Activated T-cell treated with anti-CD3 and anti-CD28 coated beads for 24 hours (primary cell): ENCODE results near the gene STAC3.
"Not testable (repeated sequence)": the region's sequence is repeated elsewhere in the genome, so short reads cannot be mapped to it uniquely, and the experiment has no call there.

ENCODE experiments used
- DNase-seq: peaks from one replicate; pipeline ENCODE4 v3.0.0-alpha.2; 2020; ENCODE audit warnings: low read depth

The STAC3 gene

GRCh38 chr12:57250956-57251355, at the start of gene STAC3:
TSS of gene STAC3 (minus strand) at chr12:57251187. CDS start at chr12:57249636, 1,551 bp downstream.
- no peak for DNase-seq

- DNase-seq: no peak
Measured at GRCh38 chr12:57299514-57300016, 48.6 kb upstream of the STAC3 start.

- DNase-seq: no peak
Measured at GRCh38 chr12:57296291-57296690, 45.3 kb upstream of the STAC3 start.

- not testable (repeated sequence) for DNase-seq
Measured at GRCh38 chr12:57282073-57282472, 31.1 kb upstream of the STAC3 start.

- DNase-seq: peak; percentile 73
Measured at GRCh38 chr12:57280211-57281062, 29.4 kb upstream of the STAC3 start.

GRCh38 chr12:57278465-57279381, 27.7 kb upstream of the STAC3 start:
- DNase-seq: no peak

- no peak for DNase-seq
Measured at GRCh38 chr12:57276935-57277563, 26.1 kb upstream of the STAC3 start.

- DNase-seq: not testable (repeated sequence)
Measured at GRCh38 chr12:57276233-57276632, 25.2 kb upstream of the STAC3 start.

GRCh38 chr12:57273516-57273915, 22.5 kb upstream of the STAC3 start:
- DNase-seq: no peak

- DNase-seq: no peak
Measured at GRCh38 chr12:57272337-57273151, 21.6 kb upstream of the STAC3 start.

GRCh38 chr12:57270966-57271470, 20.0 kb upstream of the STAC3 start:
- no peak for DNase-seq

- DNase-seq: peak; percentile 14
Measured at GRCh38 chr12:57268264-57268663, 17.3 kb upstream of the STAC3 start.

GRCh38 chr12:57266681-57267080, 15.7 kb upstream of the STAC3 start:
- no peak for DNase-seq

- DNase-seq: no peak
Measured at GRCh38 chr12:57263096-57263495, 12.1 kb upstream of the STAC3 start.

GRCh38 chr12:57262126-57262822, 11.3 kb upstream of the STAC3 start:
- DNase-seq: no peak

GRCh38 chr12:57261428-57261865, 10.5 kb upstream of the STAC3 start:
- no peak for DNase-seq

GRCh38 chr12:57260366-57260765, 9.4 kb upstream of the STAC3 start:
- DNase-seq: no peak

- no peak for DNase-seq
Measured at GRCh38 chr12:57258977-57259970, 8.3 kb upstream of the STAC3 start.

- no peak for DNase-seq
Measured at GRCh38 chr12:57255916-57256315, 4.9 kb upstream of the STAC3 start.
